HepG2 (cell line): ENCODE results near the gene TOP1. TPM values are rescaled to one million over a fixed set of nuclear protein-coding genes. Genes with fewer than 3 reads are reported as not detected.

Source experiments
- ARNT ChIP-seq: fragments of 450-650 bp; IDR thresholded peaks from 2 replicates; pipeline ENCODE4 v1.6.1; 2017
- BHLHE40 ChIP-seq: IDR thresholded peaks from 2 replicates; pipeline ENCODE4 v1.6.1; 2011; ENCODE audit warnings: low read length, improper control_type of control experiment
- EEA1 ChIP-seq: sonication (generic); formaldehyde crosslinking; IDR thresholded peaks from 2 replicates; pipeline ENCODE4 v1.5.1; 2020; ENCODE audit warnings: mild to moderate bottlenecking, missing genetic modification reagents, borderline replicate concordance
- ESRRA ChIP-seq: sonication (generic); formaldehyde crosslinking; IDR thresholded peaks from 2 replicates; pipeline ENCODE4 v1.5.1; 2020; ENCODE audit warnings: mild to moderate bottlenecking, low read depth, missing genetic modification reagents
- FOXK1 ChIP-seq: sonication (generic); formaldehyde crosslinking; IDR thresholded peaks from 2 replicates; pipeline ENCODE4 v1.4.0; 2020; ENCODE audit warnings: low read depth, missing genetic modification reagents, borderline replicate concordance
- FOXP1 ChIP-seq, 2 experiments: fragments of 450-650 bp in 1 of 2; IDR thresholded peaks; 2 replicates each; pipeline ENCODE4 v1.6.1; 2017 to 2018; ENCODE audit warnings: antibody characterized with exemption in 1 of 2
- GATA4 ChIP-seq: sonication (generic); IDR thresholded peaks from 2 replicates; pipeline ENCODE4 v1.6.1; 2016; ENCODE audit warnings: antibody characterized with exemption, low read depth, borderline replicate concordance
- GTF3A ChIP-seq: sonication (generic); formaldehyde crosslinking; conservative IDR thresholded peaks from 2 replicates; pipeline ENCODE4 v1.4.0; 2020; ENCODE audit warnings: mild to moderate bottlenecking, missing genetic modification reagents
- JUND ChIP-seq: sonication (generic); formaldehyde crosslinking; IDR thresholded peaks from 2 replicates; pipeline ENCODE4 v1.8.0; 2022; ENCODE audit warnings: mild to moderate bottlenecking, missing genetic modification reagents
- PHF20 ChIP-seq: sonication (generic); formaldehyde crosslinking; IDR thresholded peaks from 2 replicates; pipeline ENCODE4 v1.5.0; 2020; ENCODE audit warnings: mild to moderate bottlenecking, missing genetic modification reagents
- RARG ChIP-seq: sonication (generic); formaldehyde crosslinking; IDR thresholded peaks from 2 replicates; pipeline ENCODE4 v1.4.0; 2020; ENCODE audit warnings: low read depth, mild to moderate bottlenecking, missing genetic modification reagents
- SIX1 ChIP-seq: sonication (generic); formaldehyde crosslinking; IDR thresholded peaks from 2 replicates; pipeline ENCODE4 v1.4.0; 2020; ENCODE audit warnings: missing genetic modification reagents, borderline replicate concordance
- ZBTB38 ChIP-seq: sonication (generic); formaldehyde crosslinking; IDR thresholded peaks from 2 replicates; pipeline ENCODE4 v1.5.1; 2020; ENCODE audit warnings: mild to moderate bottlenecking, missing genetic modification reagents
- ZKSCAN5 ChIP-seq: sonication (generic); formaldehyde crosslinking; IDR thresholded peaks from 2 replicates; pipeline ENCODE4 v1.5.1; 2020; ENCODE audit warnings: mild to moderate bottlenecking, missing genetic modification reagents
- ZNF160 ChIP-seq: sonication (generic); formaldehyde crosslinking; IDR thresholded peaks from 2 replicates; pipeline ENCODE4 v1.8.0; 2022; ENCODE audit warnings: mild to moderate bottlenecking, inconsistent platforms, missing genetic modification reagents
- ZNF296 ChIP-seq: sonication (generic); formaldehyde crosslinking; conservative IDR thresholded peaks from 2 replicates; pipeline ENCODE4 v1.5.0; 2020; ENCODE audit warnings: mild to moderate bottlenecking, missing genetic modification reagents
- ZNF501 ChIP-seq: sonication (generic); formaldehyde crosslinking; IDR thresholded peaks from 2 replicates; pipeline ENCODE4 v1.5.1; 2020; ENCODE audit warnings: mild to moderate bottlenecking, moderate library complexity, missing genetic modification reagents
- ZNF549 ChIP-seq: sonication (generic); formaldehyde crosslinking; IDR thresholded peaks from 2 replicates; pipeline ENCODE4 v1.5.0; 2020; ENCODE audit warnings: missing genetic modification reagents
- ZNF572 ChIP-seq: sonication (generic); formaldehyde crosslinking; IDR thresholded peaks from 2 replicates; pipeline ENCODE4 v1.5.1; 2020; ENCODE audit warnings: mild to moderate bottlenecking, missing genetic modification reagents
- ZNF749 ChIP-seq: sonication (generic); formaldehyde crosslinking; IDR thresholded peaks from 2 replicates; pipeline ENCODE4 v1.8.0; 2022; ENCODE audit warnings: mild to moderate bottlenecking, missing genetic modification reagents, moderate library complexity, borderline replicate concordance
- ZNF792 ChIP-seq: IDR thresholded peaks from 2 replicates; pipeline ENCODE4 v1.6.1; 2016
- polyA plus RNA-seq, 8 experiments: library from polyadenylated mRNA; depleted of rRNA in 3 of 8; stranded (reverse) in 7 of 8; unstranded in 1 of 8; fragments of >200 nt; fragmentation: Illumina TruSeq in 4 of 8; extraction: Trizol in 4 of 8; gene quantifications; 2 replicates each; pipeline versions ENCODE4 v1.2.1 to v1.2.3, GENCODE V29; 2011 to 2016; ENCODE audit warnings: low read depth in 4 of 8, missing spikeins in 1 of 8, mixed read lengths in 1 of 8; ENCODE audit not compliant: insufficient read depth in 1 of 8
- total RNA-seq, 5 experiments: library from RNA; depleted of rRNA; stranded (reverse); fragments of >200 nt; fragmentation: Illumina TruSeq; extraction: Trizol; gene quantifications; 2 replicates each; pipeline ENCODE4 v1.2.3, GENCODE V29; 2016; ENCODE audit warnings: low read depth in 1 of 5
- TF ChIP-seq, protein P1 (sequence below): sonication (generic); formaldehyde crosslinking; IDR thresholded peaks from 2 replicates; pipeline ENCODE4 v1.4.0; 2020; ENCODE audit warnings: mild to moderate bottlenecking, missing genetic modification reagents
- TF ChIP-seq, protein P2 (sequence below): sonication (generic); formaldehyde crosslinking; conservative IDR thresholded peaks from 2 replicates; pipeline ENCODE4 v1.8.0; 2022; ENCODE audit warnings: missing genetic modification reagents
- TF ChIP-seq, protein P3 (sequence below): sonication (generic); formaldehyde crosslinking; IDR thresholded peaks from 2 replicates; pipeline ENCODE4 v1.5.0; 2020; ENCODE audit warnings: mild to moderate bottlenecking, missing genetic modification reagents
- TF ChIP-seq, protein P4 (sequence below): sonication (generic); formaldehyde crosslinking; IDR thresholded peaks from 2 replicates; pipeline ENCODE4 v1.4.0; 2020; ENCODE audit warnings: missing genetic modification reagents

TOP1 gene
- total and polyA plus RNA-seq, 2 of the 13 experiments (the other 11 are each of a cell fraction or from before 2014, with no cell fraction given): 10.2 to 19.4 TPM

DNA sequence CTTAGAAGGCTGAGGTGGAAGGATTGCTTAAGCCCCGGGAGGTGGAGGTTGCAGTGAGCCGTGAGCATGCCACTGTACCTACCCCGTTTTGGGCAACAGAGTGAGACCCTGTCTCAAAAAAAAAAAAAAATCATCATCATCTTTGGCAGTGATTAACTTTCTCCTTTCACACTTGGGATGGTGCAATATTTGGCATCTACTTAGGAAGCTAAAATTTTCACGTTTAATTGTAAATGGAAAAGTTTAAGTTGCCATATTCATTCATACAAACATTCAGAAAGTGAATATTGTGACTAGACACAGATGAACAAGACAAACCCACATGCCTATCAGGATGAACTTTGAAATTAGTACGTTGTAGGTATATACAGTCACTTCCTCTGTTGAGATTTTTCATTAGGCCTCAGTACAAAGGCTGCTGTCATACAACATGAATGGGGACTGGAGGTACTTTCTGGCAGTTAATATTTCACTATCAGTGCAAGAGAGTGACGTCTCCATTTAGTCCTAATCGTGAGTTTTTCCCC lies 10.3 kb downstream of the TOP1 start (continued):
- TF ChIP-seq BHLHE40 (no peak), ARNT (no peak), PHF20 (no peak), ZNF296 (CRISPR knock-in tag) (no peak), FOXP1 (IDR thresholded peaks at IDR 0.05) (no peak), FOXP1 (CRISPR knock-in tag; IDR thresholded peaks at IDR 0.05) (peak; percentile 68; the same call in 1 of the 2 replicates), SIX1 (peak; percentile 65), ZNF749 (CRISPR knock-in tag) (no peak), RARG (CRISPR knock-in tag) (no peak), JUND (CRISPR knock-in tag) (0 out of 2 replicates have a peak, but pooled peaks have one; percentile 33), ZNF501 (peak; percentile 3; the same call in 1 of the 2 replicates), ZNF792 (peak; percentile 58), ZNF160 (no peak), ZNF549 (CRISPR knock-in tag) (no peak), ZNF572 (CRISPR knock-in tag) (no peak), GTF3A (CRISPR knock-in tag) (0 out of 2 replicates have a peak, but pooled peaks have one; percentile 78), ESRRA (CRISPR knock-in tag) (0 out of 2 replicates have a peak, but pooled peaks have one; percentile 55), EEA1 (CRISPR knock-in tag) (no peak), ZKSCAN5 (CRISPR knock-in tag) (no peak), ZBTB38 (no peak; the same call in 1 of the 2 replicates), GATA4 (no peak), FOXK1 (CRISPR knock-in tag) (peak; percentile 55; the same call in 1 of the 2 replicates)
- TF ChIP-seq, protein P1, sequence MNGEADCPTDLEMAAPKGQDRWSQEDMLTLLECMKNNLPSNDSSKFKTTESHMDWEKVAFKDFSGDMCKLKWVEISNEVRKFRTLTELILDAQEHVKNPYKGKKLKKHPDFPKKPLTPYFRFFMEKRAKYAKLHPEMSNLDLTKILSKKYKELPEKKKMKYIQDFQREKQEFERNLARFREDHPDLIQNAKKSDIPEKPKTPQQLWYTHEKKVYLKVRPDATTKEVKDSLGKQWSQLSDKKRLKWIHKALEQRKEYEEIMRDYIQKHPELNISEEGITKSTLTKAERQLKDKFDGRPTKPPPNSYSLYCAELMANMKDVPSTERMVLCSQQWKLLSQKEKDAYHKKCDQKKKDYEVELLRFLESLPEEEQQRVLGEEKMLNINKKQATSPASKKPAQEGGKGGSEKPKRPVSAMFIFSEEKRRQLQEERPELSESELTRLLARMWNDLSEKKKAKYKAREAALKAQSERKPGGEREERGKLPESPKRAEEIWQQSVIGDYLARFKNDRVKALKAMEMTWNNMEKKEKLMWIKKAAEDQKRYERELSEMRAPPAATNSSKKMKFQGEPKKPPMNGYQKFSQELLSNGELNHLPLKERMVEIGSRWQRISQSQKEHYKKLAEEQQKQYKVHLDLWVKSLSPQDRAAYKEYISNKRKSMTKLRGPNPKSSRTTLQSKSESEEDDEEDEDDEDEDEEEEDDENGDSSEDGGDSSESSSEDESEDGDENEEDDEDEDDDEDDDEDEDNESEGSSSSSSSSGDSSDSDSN (CRISPR knock-in tag): 0 out of 2 replicates have a peak, but pooled peaks have one; percentile 17
- TF ChIP-seq, protein P2, sequence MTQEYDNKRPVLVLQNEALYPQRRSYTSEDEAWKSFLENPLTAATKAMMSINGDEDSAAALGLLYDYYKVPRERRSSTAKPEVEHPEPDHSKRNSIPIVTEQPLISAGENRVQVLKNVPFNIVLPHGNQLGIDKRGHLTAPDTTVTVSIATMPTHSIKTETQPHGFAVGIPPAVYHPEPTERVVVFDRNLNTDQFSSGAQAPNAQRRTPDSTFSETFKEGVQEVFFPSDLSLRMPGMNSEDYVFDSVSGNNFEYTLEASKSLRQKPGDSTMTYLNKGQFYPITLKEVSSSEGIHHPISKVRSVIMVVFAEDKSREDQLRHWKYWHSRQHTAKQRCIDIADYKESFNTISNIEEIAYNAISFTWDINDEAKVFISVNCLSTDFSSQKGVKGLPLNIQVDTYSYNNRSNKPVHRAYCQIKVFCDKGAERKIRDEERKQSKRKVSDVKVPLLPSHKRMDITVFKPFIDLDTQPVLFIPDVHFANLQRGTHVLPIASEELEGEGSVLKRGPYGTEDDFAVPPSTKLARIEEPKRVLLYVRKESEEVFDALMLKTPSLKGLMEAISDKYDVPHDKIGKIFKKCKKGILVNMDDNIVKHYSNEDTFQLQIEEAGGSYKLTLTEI: no peak
- TF ChIP-seq, protein P3, sequence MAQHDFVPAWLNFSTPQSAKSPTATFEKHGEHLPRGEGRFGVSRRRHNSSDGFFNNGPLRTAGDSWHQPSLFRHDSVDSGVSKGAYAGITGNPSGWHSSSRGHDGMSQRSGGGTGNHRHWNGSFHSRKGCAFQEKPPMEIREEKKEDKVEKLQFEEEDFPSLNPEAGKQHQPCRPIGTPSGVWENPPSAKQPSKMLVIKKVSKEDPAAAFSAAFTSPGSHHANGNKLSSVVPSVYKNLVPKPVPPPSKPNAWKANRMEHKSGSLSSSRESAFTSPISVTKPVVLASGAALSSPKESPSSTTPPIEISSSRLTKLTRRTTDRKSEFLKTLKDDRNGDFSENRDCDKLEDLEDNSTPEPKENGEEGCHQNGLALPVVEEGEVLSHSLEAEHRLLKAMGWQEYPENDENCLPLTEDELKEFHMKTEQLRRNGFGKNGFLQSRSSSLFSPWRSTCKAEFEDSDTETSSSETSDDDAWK (CRISPR knock-in tag): no peak
- TF ChIP-seq, protein P4, sequence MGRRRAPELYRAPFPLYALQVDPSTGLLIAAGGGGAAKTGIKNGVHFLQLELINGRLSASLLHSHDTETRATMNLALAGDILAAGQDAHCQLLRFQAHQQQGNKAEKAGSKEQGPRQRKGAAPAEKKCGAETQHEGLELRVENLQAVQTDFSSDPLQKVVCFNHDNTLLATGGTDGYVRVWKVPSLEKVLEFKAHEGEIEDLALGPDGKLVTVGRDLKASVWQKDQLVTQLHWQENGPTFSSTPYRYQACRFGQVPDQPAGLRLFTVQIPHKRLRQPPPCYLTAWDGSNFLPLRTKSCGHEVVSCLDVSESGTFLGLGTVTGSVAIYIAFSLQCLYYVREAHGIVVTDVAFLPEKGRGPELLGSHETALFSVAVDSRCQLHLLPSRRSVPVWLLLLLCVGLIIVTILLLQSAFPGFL: no peak
